ENCODE data around the gene PRKCQ.

DNA sequence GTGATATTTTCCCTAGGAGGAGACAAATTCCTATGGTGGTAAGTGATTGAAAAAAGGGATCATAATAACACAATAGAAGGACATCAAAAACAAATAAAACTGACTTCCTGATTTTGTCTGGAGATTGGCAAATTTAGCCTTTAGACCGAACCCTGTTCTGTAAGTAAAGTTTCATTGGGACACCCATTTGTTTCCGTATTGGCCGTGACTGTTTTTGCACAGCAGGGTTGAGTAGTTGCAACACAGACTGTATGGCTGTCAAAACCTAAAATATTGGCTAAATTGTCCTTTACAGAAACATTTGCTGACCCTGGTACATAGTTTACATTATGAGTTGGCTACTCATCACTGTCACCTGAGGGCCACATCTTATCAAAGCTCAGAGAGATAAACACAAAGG lies 168.6 kb downstream of the PRKCQ start:
- TF ChIP-seq, protein P1, sequence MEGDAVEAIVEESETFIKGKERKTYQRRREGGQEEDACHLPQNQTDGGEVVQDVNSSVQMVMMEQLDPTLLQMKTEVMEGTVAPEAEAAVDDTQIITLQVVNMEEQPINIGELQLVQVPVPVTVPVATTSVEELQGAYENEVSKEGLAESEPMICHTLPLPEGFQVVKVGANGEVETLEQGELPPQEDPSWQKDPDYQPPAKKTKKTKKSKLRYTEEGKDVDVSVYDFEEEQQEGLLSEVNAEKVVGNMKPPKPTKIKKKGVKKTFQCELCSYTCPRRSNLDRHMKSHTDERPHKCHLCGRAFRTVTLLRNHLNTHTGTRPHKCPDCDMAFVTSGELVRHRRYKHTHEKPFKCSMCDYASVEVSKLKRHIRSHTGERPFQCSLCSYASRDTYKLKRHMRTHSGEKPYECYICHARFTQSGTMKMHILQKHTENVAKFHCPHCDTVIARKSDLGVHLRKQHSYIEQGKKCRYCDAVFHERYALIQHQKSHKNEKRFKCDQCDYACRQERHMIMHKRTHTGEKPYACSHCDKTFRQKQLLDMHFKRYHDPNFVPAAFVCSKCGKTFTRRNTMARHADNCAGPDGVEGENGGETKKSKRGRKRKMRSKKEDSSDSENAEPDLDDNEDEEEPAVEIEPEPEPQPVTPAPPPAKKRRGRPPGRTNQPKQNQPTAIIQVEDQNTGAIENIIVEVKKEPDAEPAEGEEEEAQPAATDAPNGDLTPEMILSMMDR (IDR thresholded peaks at IDR 0.05; ENCODE audit: borderline replicate concordance, extremely low read depth, low read length, poor library complexity, severe bottlenecking), result no peak
- TF ChIP-seq EZH2 (IDR thresholded peaks at IDR 0.05; ENCODE audit: borderline replicate concordance, low read depth, low read length, severe bottlenecking), result no peak
